ENCODE measurements around the gene RNF144B.
"Not testable (repeated sequence)": the region's sequence is repeated elsewhere in the genome, so short reads cannot be mapped to it uniquely, and the experiment has no call there.

DNA sequence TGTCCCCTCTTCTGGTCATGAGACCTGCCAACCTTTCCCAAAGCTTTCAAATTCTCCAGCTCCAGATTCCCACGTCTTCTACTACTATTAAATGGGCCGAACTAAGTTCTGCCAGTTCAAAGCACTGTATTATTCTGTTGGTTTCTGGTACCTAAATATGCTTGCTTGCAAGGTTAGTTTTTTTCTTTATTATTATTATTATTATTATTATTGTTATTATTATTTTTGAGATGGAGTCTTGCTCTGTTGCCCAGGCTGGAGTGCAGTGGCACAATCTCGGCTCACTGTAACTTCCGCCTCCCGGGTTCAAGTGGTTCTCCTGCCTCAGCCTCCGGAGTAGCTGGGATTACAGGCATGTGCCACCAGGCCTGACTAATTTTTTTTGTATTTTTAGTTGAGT, 17.8 kb downstream of the RNF144B start:
- TF ChIP-seq, protein P1, sequence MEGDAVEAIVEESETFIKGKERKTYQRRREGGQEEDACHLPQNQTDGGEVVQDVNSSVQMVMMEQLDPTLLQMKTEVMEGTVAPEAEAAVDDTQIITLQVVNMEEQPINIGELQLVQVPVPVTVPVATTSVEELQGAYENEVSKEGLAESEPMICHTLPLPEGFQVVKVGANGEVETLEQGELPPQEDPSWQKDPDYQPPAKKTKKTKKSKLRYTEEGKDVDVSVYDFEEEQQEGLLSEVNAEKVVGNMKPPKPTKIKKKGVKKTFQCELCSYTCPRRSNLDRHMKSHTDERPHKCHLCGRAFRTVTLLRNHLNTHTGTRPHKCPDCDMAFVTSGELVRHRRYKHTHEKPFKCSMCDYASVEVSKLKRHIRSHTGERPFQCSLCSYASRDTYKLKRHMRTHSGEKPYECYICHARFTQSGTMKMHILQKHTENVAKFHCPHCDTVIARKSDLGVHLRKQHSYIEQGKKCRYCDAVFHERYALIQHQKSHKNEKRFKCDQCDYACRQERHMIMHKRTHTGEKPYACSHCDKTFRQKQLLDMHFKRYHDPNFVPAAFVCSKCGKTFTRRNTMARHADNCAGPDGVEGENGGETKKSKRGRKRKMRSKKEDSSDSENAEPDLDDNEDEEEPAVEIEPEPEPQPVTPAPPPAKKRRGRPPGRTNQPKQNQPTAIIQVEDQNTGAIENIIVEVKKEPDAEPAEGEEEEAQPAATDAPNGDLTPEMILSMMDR (IDR thresholded peaks at IDR 0.05): not testable (repeated sequence)
- not testable (repeated sequence) for TF ChIP-seq POLR2AphosphoS5 (IDR thresholded peaks at IDR 0.05)
